Mesodermal cell (in vitro differentiated cells): ENCODE measurements around the gene NPNT.

Source experiments
- H3K27ac ChIP-seq: 2 replicates; pipeline ENCODE4 v1.7.0; 2013; ENCODE audit warnings: mild to moderate bottlenecking, low read depth, low read length, moderate library complexity; ENCODE audit not compliant: severe bottlenecking
- H3K36me3 ChIP-seq: 2 replicates; pipeline ENCODE4 v1.7.1; 2013; ENCODE audit warnings: mild to moderate bottlenecking, low read length, moderate library complexity; ENCODE audit not compliant: control insufficient read depth, insufficient read depth
- H3K4me1 ChIP-seq: one replicate; pipeline ENCODE4 v1.7.1; 2013; ENCODE audit warnings: mild to moderate bottlenecking, low read length; ENCODE audit not compliant: insufficient read depth, control insufficient read depth, poor library complexity, severe bottlenecking
- H3K4me3 ChIP-seq: 2 replicates; pipeline ENCODE4 v1.7.0; 2013; ENCODE audit warnings: low read length, control low read depth, mild to moderate bottlenecking; ENCODE audit not compliant: insufficient read depth, poor library complexity, severe bottlenecking; ENCODE audit errors: extremely low read depth
- H3K9me3 ChIP-seq: 2 replicates; pipeline ENCODE4 v1.7.1; 2013; ENCODE audit warnings: mild to moderate bottlenecking, low read length, moderate library complexity; ENCODE audit not compliant: control insufficient read depth
- WGBS, 2 experiments: methylation state at CpG; one replicate each; pipeline ENCODE4 v1.1.5; 2013; ENCODE audit warnings: missing lambda C conversion rate in 2 of 2; ENCODE audit not compliant: insufficient coverage in 2 of 2; 5-methylcytosine and 5-hydroxymethylcytosine counted together

NPNT gene

DNA sequence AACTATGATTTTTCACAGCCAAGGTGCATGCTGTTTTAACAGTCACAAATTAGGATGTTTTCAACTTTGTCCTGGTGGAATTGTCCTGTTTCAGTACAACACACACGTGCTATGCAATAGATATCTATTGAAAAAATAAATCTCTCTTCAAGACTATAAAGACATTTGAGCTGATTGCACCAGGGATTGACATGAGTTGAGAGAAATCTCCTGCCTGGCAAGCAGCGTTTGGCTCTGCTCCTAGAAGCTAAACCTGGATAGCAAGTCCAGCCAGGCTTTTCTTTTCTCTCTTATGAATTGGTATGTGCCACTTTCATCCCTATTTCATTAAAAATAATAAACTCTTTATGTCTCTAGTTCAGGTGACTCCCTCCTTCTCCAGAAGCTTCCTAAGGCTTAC is 16.6 kb upstream of the NPNT start:
- no peaks in the 10 kb centered on the region for H3K36me3 ChIP-seq
- H3K27ac ChIP-seq: no peak overlapping the region
- H3K4me1 ChIP-seq: no peaks in the 10 kb centered on the region
- H3K4me3 ChIP-seq: no peak overlapping the region
- H3K9me3 ChIP-seq: no peaks in the 10 kb centered on the region
- WGBS, 2 experiments: 86 to 100% methylated on average over 1 of the region's 2 CpGs

DNA sequence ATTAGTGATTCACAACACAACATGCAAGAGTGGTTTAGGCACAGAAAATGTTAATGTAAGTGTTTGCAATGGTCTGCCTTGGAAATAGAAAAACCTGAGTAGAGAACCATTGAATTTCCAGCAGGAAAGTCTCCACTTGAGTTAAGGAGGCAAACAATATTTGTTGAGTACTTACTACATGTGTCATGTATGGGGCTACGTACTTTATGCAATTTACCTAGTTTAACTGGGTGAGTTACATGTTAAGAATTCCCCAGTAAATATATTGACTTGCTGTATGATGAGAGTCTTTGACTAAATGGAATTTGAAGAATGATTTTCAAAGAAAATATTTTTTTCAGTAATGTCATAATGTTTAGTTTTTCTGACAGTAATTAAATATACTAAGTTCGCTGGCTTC is 7.8 kb upstream of the NPNT start:
- H3K4me3 ChIP-seq: no peak overlapping the region
- H3K4me1 ChIP-seq: no peaks in the 10 kb centered on the region
- no peak overlapping the region for H3K27ac ChIP-seq
- H3K9me3 ChIP-seq: no peaks in the 10 kb centered on the region
- 100% methylated on average over 1 of the region's 2 CpGs; no CpG with 5 or more reads in 1 of the 2 experiments for WGBS, 2 experiments
- H3K36me3 ChIP-seq: no peaks in the 10 kb centered on the region

DNA sequence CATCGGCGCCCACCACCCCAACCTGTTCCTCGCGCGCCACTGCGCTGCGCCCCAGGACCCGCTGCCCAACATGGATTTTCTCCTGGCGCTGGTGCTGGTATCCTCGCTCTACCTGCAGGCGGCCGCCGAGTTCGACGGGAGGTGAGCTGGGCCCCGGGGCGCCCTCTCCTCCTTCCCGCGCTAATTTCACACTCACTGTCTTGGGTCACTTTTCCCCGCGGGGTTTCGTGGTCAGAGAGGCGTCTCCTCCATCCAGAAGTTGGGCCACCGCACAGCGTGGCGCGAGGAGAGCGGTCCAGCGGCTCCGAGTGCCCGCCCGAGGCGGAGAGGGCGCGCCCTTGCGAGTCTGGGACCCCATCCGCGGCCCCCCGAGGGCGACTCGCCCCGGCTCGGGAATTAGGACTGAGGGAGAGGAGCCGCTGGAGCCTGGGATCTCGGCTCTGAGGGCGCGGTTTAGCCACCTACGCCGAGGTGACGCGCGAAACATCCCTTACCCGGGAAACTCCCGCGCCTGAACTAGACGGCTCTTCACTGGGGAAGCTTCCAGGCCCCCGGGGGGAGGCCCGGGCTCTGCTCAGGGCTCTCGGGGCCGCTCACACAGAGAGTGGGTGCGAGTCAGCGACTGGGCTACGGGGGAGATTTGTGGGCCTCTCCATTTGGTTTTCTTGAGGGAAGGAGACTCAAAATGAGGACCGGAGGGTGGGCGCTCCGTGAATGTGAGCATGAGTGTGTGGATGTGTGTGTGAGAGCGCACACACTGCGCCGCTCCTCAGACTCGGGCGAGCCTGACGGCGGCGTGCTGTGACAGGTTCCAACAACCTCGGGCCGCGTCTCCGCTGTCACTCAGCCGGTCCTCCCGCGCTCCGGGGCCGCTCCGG is 551 bp downstream of the NPNT start:
- H3K36me3 ChIP-seq: no peaks in the 10 kb centered on the region
- no peaks in the 10 kb centered on the region for H3K9me3 ChIP-seq
- H3K4me3 ChIP-seq: peak overlapping the region; percentile 41
- no peak overlapping the region for H3K27ac ChIP-seq
- peaks cover 4% of the 10 kb centered on the region for H3K4me1 ChIP-seq
- 0% methylated on average over 76 of the region's 84 CpGs for WGBS, 2 experiments

DNA sequence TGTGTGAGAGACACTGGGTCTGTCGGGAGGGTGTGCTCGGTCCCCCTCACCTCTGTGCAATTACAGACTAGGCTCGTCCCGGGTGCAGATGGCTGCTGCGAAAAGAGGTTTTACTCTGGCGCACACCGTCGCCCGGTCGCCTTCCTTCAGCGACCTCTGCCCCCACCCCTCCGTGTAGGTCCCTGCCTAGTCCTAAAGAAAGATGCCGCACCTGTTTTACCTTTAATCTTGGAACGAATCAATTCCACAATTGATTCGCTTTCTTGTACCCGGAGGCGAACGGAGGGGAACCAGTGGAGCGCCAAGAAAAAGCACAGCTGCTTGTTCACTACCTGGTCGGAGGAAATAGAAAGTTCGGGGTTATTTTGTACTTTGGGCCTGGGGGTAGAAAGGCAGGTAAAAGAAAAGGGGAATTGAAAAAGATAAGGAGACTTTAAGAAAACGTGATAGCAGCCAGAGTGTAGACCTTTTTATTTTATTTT is 1.2 kb downstream of the NPNT start:
- Histone ChIP-seq H3K9me3 (no peaks in the 10 kb centered on the region), H3K4me1 (peaks cover 4% of the 10 kb centered on the region), H3K27ac (no peak overlapping the region), H3K36me3 (no peaks in the 10 kb centered on the region), H3K4me3 (peak overlapping the region; percentile 41)
- WGBS, 2 experiments: 7 to 8% methylated on average over 12 to 21 of the region's 22 CpGs

DNA sequence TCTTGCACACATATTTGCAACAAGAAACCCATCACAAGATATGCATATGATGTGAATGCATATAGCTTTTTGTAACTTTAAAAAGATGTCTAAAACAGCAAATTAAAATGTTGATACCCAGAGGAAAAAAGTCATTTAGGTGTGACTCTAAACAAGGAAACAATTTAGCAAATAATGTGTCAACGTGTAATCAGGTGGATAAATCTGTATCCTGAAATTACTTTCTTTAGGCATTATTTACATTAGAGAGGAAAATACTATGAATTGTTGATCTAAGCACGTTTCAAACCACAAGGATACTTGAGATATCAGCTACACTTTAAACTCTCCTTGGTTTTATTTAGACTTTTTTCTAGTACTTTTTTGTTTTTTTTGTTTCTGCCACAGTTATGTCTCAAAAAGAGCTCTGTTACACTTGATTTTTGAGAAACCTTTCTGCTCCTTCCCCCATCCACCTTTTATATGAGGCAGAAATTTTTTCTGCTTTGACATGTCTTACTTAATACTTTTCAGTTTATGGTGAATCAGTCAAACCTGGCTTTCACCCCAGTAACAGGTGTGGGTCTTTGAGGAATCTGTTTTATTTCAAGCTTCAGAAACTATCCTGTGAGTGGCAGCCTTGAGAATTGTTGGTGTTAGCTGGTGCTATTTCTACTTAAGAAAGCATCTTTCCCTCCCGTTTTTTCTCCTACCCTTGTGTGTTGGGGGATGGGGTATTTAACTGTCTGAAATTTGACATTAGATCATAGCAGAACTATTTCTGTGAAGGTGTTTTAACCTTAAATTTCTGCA is 1.9 kb downstream of the NPNT start:
- Histone ChIP-seq H3K4me1 (peaks cover 4% of the 10 kb centered on the region), H3K27ac (no peak overlapping the region), H3K4me3 (no peak overlapping the region), H3K36me3 (no peaks in the 10 kb centered on the region), H3K9me3 (no peaks in the 10 kb centered on the region)
- WGBS, 2 experiments: no CpG with 5 or more reads among the region's 3 CpGs

DNA sequence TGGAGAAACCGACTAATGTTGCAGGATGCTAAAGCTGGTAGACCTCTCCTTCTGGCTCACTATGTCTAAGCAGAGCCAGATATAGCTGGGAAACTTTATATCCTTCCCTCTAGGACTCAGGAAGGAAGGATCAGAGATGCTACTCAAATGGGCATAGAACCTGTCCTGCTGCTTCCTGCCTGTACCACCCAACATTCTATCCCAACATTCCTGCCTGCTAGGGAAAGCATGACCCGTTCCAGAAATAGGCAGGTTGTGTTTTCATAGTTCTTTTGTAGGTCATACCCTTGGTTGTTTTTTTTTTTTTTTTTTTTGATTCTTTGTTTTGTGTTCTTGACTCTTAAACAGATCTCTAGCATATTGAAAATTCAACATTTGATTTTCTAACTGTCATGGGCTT is 5.3 kb downstream of the NPNT start:
- no peaks in the 10 kb centered on the region for H3K36me3 ChIP-seq
- H3K9me3 ChIP-seq: no peaks in the 10 kb centered on the region
- no peak overlapping the region for H3K27ac ChIP-seq
- no peak overlapping the region for H3K4me3 ChIP-seq
- WGBS, 2 experiments: no CpG with 5 or more reads among the region's 2 CpGs
- H3K4me1 ChIP-seq: peaks cover 4% of the 10 kb centered on the region

DNA sequence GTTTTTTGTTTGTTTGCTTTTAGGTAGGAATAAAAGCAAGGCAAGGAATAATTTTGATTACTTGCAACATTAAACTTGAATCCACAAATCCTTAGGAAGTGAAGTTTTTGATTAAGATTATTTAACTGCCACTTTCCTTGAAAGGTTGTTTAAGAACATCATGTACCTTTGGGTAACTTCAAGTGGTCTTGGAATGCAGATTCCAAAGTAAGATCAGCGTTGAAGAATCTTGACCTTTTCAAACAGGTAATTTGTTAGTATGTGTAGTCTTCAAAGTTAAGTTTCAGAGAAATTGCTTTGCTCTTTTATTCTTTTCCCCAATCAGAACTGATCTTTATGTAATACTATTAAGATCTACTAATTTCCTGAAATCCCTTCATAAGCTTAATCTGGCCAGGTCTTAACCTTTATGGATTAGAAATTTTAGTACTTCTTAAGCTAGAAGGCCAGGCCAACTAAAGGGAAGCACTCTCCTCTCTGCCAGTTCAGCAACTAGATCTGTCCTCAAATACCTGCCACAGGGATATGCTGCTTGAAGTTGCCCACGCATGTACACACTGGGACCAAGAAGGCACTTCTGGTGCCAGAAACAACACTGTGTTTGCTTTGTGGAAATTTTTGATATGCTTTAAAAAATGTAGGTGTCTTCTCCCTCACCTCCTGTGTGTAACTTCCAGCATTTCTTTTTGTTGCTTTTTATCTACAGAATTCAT is 7.4 kb downstream of the NPNT start:
- Histone ChIP-seq H3K4me1 (peaks cover 4% of the 10 kb centered on the region), H3K36me3 (no peaks in the 10 kb centered on the region), H3K9me3 (no peaks in the 10 kb centered on the region), H3K27ac (no peak overlapping the region), H3K4me3 (no peak overlapping the region)
- WGBS, 2 experiments: 100% methylated on average over 1 of the region's 2 CpGs; no CpG with 5 or more reads in 1 of the 2 experiments

DNA sequence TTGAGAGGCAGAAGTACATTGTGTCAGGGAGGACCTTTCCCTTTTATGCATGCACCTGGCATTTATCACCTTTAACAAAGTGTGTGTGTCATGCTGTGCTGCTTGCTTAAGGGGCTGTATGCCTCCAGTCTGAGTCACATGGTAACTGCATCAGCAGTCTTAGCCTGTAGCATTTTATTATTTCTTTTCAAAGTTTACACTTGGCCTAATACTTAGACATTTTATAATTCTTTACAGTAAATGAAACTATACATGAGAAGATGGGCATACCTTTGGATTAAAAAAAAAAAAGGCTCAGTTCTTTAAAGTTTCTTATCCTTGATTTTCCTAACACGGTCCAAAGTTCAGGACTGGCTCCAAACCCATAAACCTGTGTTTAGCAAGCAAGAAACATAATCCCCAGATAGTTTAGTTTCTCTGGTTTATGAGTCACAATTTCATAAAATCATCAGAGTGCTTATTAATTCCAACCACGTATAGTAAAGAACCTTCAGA is 14.6 kb downstream of the NPNT start:
- WGBS, 2 experiments: 80% methylated on average over 1 of the region's 2 CpGs; no CpG with 5 or more reads in 1 of the 2 experiments
- H3K27ac ChIP-seq: no peak overlapping the region
- no peaks in the 10 kb centered on the region for H3K9me3 ChIP-seq
- no peaks in the 10 kb centered on the region for H3K36me3 ChIP-seq
- no peaks in the 10 kb centered on the region for H3K4me1 ChIP-seq
- no peak overlapping the region for H3K4me3 ChIP-seq

DNA sequence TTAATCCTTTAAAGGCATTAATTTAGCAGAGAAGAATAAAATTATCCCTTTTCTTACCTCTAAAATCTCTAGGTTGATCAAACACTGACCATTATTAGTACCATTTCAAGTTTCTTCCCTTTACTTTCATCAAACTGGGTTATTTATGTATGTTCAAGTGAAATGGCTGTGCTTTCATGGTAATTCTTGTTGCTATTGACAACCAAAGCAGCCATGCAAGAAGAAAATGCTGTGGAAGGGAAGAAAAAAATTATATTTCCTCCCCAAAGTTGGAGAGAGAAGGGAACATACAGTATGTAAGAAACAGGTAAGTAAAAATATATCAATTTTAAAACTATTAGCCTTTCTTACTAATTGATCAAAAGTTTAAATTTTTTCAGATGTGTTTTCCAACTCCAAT is 16.2 kb downstream of the NPNT start:
- H3K27ac ChIP-seq: no peak overlapping the region
- H3K4me3 ChIP-seq: no peak overlapping the region
- H3K4me1 ChIP-seq: no peaks in the 10 kb centered on the region
- no peaks in the 10 kb centered on the region for H3K9me3 ChIP-seq
- H3K36me3 ChIP-seq: no peaks in the 10 kb centered on the region

DNA sequence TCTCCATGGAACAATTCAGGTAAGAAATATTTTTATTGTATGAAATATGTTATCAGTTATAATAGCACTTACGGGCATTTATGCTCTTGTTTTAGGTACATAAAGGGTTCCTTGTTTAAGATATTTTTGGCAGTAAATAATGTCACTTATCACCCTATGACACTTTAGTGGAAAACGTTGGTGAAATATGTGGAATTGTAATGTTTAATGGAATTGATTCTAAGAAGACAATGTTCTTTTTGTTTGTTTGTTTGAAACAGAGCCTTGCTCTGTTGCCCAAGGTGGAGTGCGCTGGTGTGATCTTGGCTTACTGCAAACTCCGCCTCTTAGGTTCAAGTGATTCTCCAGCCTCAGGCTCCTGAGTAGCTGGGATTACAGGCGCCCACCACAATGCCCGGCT is 17.4 kb downstream of the NPNT start:
- no peak overlapping the region for H3K4me3 ChIP-seq
- no peak overlapping the region for H3K27ac ChIP-seq
- H3K9me3 ChIP-seq: no peaks in the 10 kb centered on the region
- no peaks in the 10 kb centered on the region for H3K36me3 ChIP-seq
- WGBS, 2 experiments: 92 to 96% methylated on average over 2 to 3 of the region's 6 CpGs
- H3K4me1 ChIP-seq: no peaks in the 10 kb centered on the region
